GM12891 (cell line): ENCODE measurements around the gene BABAM2.
"Not testable (repeated sequence)": the region's sequence is repeated elsewhere in the genome, so short reads cannot be mapped to it uniquely, and the experiment has no call there.

Source experiments
- DNase-seq: peaks from one replicate; pipeline ENCODE4 v3.0.0; 2011; ENCODE audit warnings: low spot score; ENCODE audit not compliant: insufficient read length
- FAIRE-seq: peaks from 2 replicates; lab custom pipeline; 2011; peaks lifted over from hg19 to GRCh38; lab: Jason Lieb, UNC
- PAX5 ChIP-seq: IDR thresholded peaks from 2 replicates; pipeline ENCODE4 v1.6.1; 2011; ENCODE audit warnings: low read length, moderate library complexity, mild to moderate bottlenecking; ENCODE audit not compliant: insufficient read depth, severe bottlenecking
- POLR2A ChIP-seq: IDR thresholded peaks from 2 replicates; pipeline ENCODE4 v1.6.1; 2011; ENCODE audit warnings: low read depth, low read length, control low read depth
- POLR2AphosphoS5 ChIP-seq: IDR thresholded peaks from 2 replicates; pipeline ENCODE4 v1.6.1; 2011; ENCODE audit warnings: low read depth, low read length, control low read depth
- POU2F2 ChIP-seq: IDR thresholded peaks from 2 replicates; pipeline ENCODE4 v1.6.1; 2011; ENCODE audit warnings: low read depth, mild to moderate bottlenecking, control low read depth, low read length, moderate library complexity
- SPI1 ChIP-seq: IDR thresholded peaks from 2 replicates; pipeline ENCODE4 v1.6.1; 2011; ENCODE audit warnings: low read depth, low read length, control low read depth
- TAF1 ChIP-seq: IDR thresholded peaks from 2 replicates; pipeline ENCODE4 v1.6.1; 2011; ENCODE audit warnings: low read depth, low read length, control low read depth

Gene BABAM2

GRCh38 chr2:28096421-28096820 lies 205.9 kb downstream of the BABAM2 start:
- TF ChIP-seq POLR2A (no peak), PAX5 (no peak), SPI1 (no peak), TAF1 (no peak), POLR2AphosphoS5 (no peak), POU2F2 (no peak)
- no peak for FAIRE-seq
- DNase-seq, result no peak

GRCh38 chr2:28098501-28099225 lies 208.1 kb downstream of the BABAM2 start:
- no peak for FAIRE-seq
- TF ChIP-seq POLR2A, result no peak
- no peak for TF ChIP-seq SPI1
- no peak for TF ChIP-seq POLR2AphosphoS5
- TF ChIP-seq POU2F2, result no peak
- TF ChIP-seq PAX5, result no peak
- TF ChIP-seq TAF1, result no peak
- DNase-seq, result no peak

GRCh38 chr2:28101123-28101522 lies 210.6 kb downstream of the BABAM2 start:
- TF ChIP-seq POU2F2, result no peak
- no peak for TF ChIP-seq POLR2AphosphoS5
- no peak for TF ChIP-seq POLR2A
- TF ChIP-seq SPI1, result no peak
- no peak for TF ChIP-seq PAX5
- no peak for TF ChIP-seq TAF1
- FAIRE-seq (no peak), DNase-seq (no peak)

- TF ChIP-seq SPI1 (no peak), PAX5 (no peak), POU2F2 (no peak), POLR2AphosphoS5 (no peak), POLR2A (no peak), TAF1 (no peak)
- FAIRE-seq (no peak), DNase-seq (no peak)
Measured at GRCh38 chr2:28101892-28102291, 211.4 kb downstream of the BABAM2 start.

GRCh38 chr2:28102455-28102874 lies 211.9 kb downstream of the BABAM2 start:
- no peak for FAIRE-seq
- no peak for DNase-seq
- TF ChIP-seq POU2F2 (no peak), TAF1 (no peak), POLR2A (no peak), POLR2AphosphoS5 (no peak), SPI1 (no peak), PAX5 (no peak)

GRCh38 chr2:28103611-28104010 lies 213.1 kb downstream of the BABAM2 start:
- no peak for FAIRE-seq
- TF ChIP-seq POLR2AphosphoS5, result no peak
- no peak for TF ChIP-seq POU2F2
- TF ChIP-seq PAX5, result no peak
- TF ChIP-seq POLR2A, result no peak
- no peak for TF ChIP-seq SPI1
- TF ChIP-seq TAF1, result no peak
- DNase-seq, result no peak

- TF ChIP-seq SPI1, result no peak
- TF ChIP-seq PAX5, result no peak
- TF ChIP-seq POLR2A, result no peak
- no peak for TF ChIP-seq TAF1
- TF ChIP-seq POLR2AphosphoS5, result no peak
- no peak for TF ChIP-seq POU2F2
- no peak for FAIRE-seq
- no peak for DNase-seq
Measured at GRCh38 chr2:28108143-28108542, 217.6 kb downstream of the BABAM2 start.

- DNase-seq, FAIRE-seq: not testable (repeated sequence)
Measured at GRCh38 chr2:28113771-28114170, 223.2 kb downstream of the BABAM2 start.

- no peak for FAIRE-seq
- TF ChIP-seq POLR2A (no peak), POU2F2 (no peak), PAX5 (no peak), TAF1 (no peak), POLR2AphosphoS5 (no peak), SPI1 (no peak)
- DNase-seq, result no peak
Measured at GRCh38 chr2:28117104-28117596, 226.6 kb downstream of the BABAM2 start.

- FAIRE-seq (no peak), DNase-seq (no peak)
Measured at GRCh38 chr2:28119631-28120030, 229.1 kb downstream of the BABAM2 start.

More at GRCh38 chr2:28119631-28120030, 229.1 kb downstream of the BABAM2 start:
- TF ChIP-seq POLR2AphosphoS5 (no peak), POU2F2 (no peak), PAX5 (no peak), POLR2A (no peak), SPI1 (no peak), TAF1 (no peak)
